22Rv1 (cell line): ENCODE data around the gene TACR3.

Experiments
- ZFX ChIP-seq: fragments of 450-650 bp; IDR thresholded peaks from 2 replicates; pipeline ENCODE4 v1.6.1; 2017; ENCODE audit warnings: antibody characterized with exemption, borderline replicate concordance
- TF ChIP-seq, protein P1 (sequence below): fragments of 450-650 bp; IDR thresholded peaks from 2 replicates; pipeline ENCODE4 v1.5.1; 2017; ENCODE audit warnings: mild to moderate bottlenecking

DNA sequence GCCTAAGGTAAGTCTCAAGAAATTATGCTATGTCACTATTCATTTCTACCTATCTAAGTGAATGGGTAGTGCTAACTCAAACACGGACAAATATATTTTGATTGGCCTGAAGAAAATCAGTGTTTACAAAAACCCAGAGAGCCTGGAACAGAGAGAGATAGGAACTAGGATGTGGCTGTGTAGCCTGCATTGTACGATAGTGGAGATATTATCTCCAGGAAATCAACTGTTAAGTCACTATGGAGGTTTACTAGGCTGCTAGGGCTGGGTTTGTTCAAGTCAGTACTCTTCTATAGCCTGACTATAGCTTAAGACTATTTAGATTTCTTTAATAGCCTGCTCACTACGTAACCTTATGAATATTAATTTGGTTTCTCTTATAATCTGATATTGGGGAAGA lies 127.9 kb downstream of the TACR3 start:
- TF ChIP-seq, protein P1, sequence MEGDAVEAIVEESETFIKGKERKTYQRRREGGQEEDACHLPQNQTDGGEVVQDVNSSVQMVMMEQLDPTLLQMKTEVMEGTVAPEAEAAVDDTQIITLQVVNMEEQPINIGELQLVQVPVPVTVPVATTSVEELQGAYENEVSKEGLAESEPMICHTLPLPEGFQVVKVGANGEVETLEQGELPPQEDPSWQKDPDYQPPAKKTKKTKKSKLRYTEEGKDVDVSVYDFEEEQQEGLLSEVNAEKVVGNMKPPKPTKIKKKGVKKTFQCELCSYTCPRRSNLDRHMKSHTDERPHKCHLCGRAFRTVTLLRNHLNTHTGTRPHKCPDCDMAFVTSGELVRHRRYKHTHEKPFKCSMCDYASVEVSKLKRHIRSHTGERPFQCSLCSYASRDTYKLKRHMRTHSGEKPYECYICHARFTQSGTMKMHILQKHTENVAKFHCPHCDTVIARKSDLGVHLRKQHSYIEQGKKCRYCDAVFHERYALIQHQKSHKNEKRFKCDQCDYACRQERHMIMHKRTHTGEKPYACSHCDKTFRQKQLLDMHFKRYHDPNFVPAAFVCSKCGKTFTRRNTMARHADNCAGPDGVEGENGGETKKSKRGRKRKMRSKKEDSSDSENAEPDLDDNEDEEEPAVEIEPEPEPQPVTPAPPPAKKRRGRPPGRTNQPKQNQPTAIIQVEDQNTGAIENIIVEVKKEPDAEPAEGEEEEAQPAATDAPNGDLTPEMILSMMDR, result no peak
- no peak for TF ChIP-seq ZFX
